Upper lobe of right lung (tissue), 1 donor: ENCODE data around the gene OAF. TPM values are rescaled to one million over a fixed set of nuclear protein-coding genes. Genes with fewer than 3 reads are reported as not detected.

Source experiments
- ATAC-seq: fragments of 200-7000 bp; cut with Tn5 transposase; one replicate; pipeline ENCODE4 v1.9.1; 2020; ENCODE audit warnings: mild to moderate bottlenecking, moderate library complexity
- DNase-seq: peaks from one replicate; pipeline ENCODE4 v3.0.0-alpha.2; 2020
- H3K27ac ChIP-seq: fragments of 200-600 bp; one replicate; pipeline ENCODE4 v1.8.0; 2022
- H3K27me3 ChIP-seq: fragments of 200-600 bp; one replicate; pipeline ENCODE4 v1.8.0; 2022; ENCODE audit warnings: mild to moderate bottlenecking
- H3K36me3 ChIP-seq: fragments of 200-600 bp; one replicate; pipeline ENCODE4 v1.8.0; 2022
- H3K4me1 ChIP-seq: fragments of 200-600 bp; one replicate; pipeline ENCODE4 v1.8.0; 2022
- H3K4me3 ChIP-seq: fragments of 200-600 bp; one replicate; pipeline ENCODE4 v1.8.0; 2022; ENCODE audit warnings: mild to moderate bottlenecking
- H3K9me3 ChIP-seq: fragments of 200-600 bp; one replicate; pipeline ENCODE4 v1.8.0; 2022
- CTCF ChIP-seq: fragments of 200-600 bp; IDR thresholded peaks from one replicate; pipeline ENCODE4 v1.8.0; 2022; ENCODE audit warnings: antibody characterized with exemption
- intact Hi-C: fragments of 100-400 bp; cut with DNase I; formaldehyde crosslinking; loops from one replicate; pipeline ENCODE4 v1.11.0; 2022
- total RNA-seq: library from RNA; stranded (reverse); fragmentation: NEBNext Ultra II Directional; extraction: Animal tissue kit (Norgen Biotek cat#: 25700); gene quantifications from one replicate; pipeline ENCODE4 v1.2.1, GENCODE V29; 2021
- donor health status: DM: no; HTN: yes; CAD: no; lungs with severe emphysema.

Gene OAF
- total RNA-seq, 1 donor from 2014 or later, result 19.8 TPM

GRCh38 chr11:120197251-120197891 is 13.5 kb upstream of the OAF start:
- Histone ChIP-seq H3K27ac (no peak overlapping the region), H3K36me3 (no peaks in the 10 kb centered on the region), H3K27me3 (peaks cover 5% of the 10 kb centered on the region), H3K4me3 (no peak overlapping the region), H3K4me1 (no peaks in the 10 kb centered on the region), H3K9me3 (no peaks in the 10 kb centered on the region)
- no peak for TF ChIP-seq CTCF
- DNase-seq (no peak), ATAC-seq (no peak)
- intact Hi-C loops, result no loop called here

DNA sequence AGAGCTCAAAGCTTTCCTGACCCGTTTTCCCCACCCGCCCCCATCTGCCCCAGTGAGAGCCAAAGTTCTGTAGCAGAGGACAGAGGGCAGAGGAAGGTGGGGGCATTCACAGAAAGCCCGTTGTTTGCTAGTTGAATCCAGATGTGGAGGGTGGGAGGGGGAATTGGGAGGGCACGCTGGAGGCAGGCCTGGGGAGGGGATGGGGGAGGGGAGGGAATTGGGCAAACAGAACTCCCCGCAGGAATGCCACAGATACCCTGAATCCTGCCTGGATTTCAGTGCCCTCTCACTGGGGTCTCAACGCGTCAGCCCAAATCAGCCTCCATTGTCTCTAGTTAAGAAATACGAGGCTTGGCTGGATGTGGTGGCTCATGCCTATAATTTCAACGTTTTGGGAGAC is 12.9 kb upstream of the OAF start:
- Histone ChIP-seq H3K27me3 (peaks cover 5% of the 10 kb centered on the region), H3K4me3 (no peak overlapping the region), H3K4me1 (no peaks in the 10 kb centered on the region), H3K9me3 (no peaks in the 10 kb centered on the region), H3K27ac (no peak overlapping the region), H3K36me3 (no peaks in the 10 kb centered on the region)
- intact Hi-C loops, result no loop called here
- DNase-seq, result no peak
- no peak for ATAC-seq
- TF ChIP-seq CTCF, result no peak

GRCh38 chr11:120198403-120198786 is 12.4 kb upstream of the OAF start:
- no peak overlapping the region for H3K4me3 ChIP-seq
- no peaks in the 10 kb centered on the region for H3K4me1 ChIP-seq
- no peak for TF ChIP-seq CTCF
- DNase-seq, result no peak
- H3K27me3 ChIP-seq, result peaks cover 5% of the 10 kb centered on the region
- no peaks in the 10 kb centered on the region for H3K36me3 ChIP-seq
- no peaks in the 10 kb centered on the region for H3K9me3 ChIP-seq
- intact Hi-C loops, result no loop called here
- H3K27ac ChIP-seq, result no peak overlapping the region
- ATAC-seq, result no peak

- ATAC-seq (peak; percentile 20), DNase-seq (no peak)
- Histone ChIP-seq H3K36me3 (no peaks in the 10 kb centered on the region), H3K4me3 (no peak overlapping the region), H3K9me3 (no peaks in the 10 kb centered on the region), H3K4me1 (no peaks in the 10 kb centered on the region), H3K27me3 (peaks cover 5% of the 10 kb centered on the region), H3K27ac (no peak overlapping the region)
- no peak for TF ChIP-seq CTCF
- intact Hi-C loops, result no loop called here
Measured at GRCh38 chr11:120198787-120199469, 11.9 kb upstream of the OAF start.

DNA sequence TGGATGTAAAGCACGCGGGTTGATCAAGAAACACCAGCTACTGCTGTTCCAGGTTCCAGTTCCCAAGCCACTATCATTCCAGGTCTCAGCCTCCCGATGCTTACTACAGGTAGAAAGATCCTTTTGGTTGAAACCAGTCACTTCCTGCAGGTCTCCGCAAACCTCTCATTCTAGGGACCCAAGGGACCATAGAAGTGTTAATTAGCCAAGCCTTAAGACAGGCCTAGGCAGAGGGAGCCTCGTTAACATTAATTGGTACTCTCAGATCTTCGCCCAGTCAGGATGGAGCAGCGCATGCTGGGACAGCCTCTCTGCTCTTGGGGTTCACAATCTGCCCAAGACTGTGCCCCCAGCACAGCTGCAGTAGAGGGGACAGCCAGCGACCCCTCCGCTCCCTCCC is 11.2 kb upstream of the OAF start:
- TF ChIP-seq CTCF, result no peak
- intact Hi-C loops, result no loop called here
- no peak for ATAC-seq

More for the DNA sequence above, 11.2 kb upstream of the OAF start:
- H3K4me1 ChIP-seq, result no peaks in the 10 kb centered on the region
- no peak overlapping the region for H3K27ac ChIP-seq
- no peaks in the 10 kb centered on the region for H3K9me3 ChIP-seq
- DNase-seq, result no peak
- peaks cover 5% of the 10 kb centered on the region for H3K27me3 ChIP-seq
- no peak overlapping the region for H3K4me3 ChIP-seq
- H3K36me3 ChIP-seq, result no peaks in the 10 kb centered on the region
